NCI-H128 (cell line): ENCODE measurements around the gene PRICKLE3.

Experiments used
- DNase-seq: peaks from one replicate; lab custom pipeline; 2025; ENCODE audit not compliant: unreplicated experiment; lab: John Stamatoyannopoulos, UW

Gene PRICKLE3, protein sequence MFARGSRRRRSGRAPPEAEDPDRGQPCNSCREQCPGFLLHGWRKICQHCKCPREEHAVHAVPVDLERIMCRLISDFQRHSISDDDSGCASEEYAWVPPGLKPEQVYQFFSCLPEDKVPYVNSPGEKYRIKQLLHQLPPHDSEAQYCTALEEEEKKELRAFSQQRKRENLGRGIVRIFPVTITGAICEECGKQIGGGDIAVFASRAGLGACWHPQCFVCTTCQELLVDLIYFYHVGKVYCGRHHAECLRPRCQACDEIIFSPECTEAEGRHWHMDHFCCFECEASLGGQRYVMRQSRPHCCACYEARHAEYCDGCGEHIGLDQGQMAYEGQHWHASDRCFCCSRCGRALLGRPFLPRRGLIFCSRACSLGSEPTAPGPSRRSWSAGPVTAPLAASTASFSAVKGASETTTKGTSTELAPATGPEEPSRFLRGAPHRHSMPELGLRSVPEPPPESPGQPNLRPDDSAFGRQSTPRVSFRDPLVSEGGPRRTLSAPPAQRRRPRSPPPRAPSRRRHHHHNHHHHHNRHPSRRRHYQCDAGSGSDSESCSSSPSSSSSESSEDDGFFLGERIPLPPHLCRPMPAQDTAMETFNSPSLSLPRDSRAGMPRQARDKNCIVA

DNA sequence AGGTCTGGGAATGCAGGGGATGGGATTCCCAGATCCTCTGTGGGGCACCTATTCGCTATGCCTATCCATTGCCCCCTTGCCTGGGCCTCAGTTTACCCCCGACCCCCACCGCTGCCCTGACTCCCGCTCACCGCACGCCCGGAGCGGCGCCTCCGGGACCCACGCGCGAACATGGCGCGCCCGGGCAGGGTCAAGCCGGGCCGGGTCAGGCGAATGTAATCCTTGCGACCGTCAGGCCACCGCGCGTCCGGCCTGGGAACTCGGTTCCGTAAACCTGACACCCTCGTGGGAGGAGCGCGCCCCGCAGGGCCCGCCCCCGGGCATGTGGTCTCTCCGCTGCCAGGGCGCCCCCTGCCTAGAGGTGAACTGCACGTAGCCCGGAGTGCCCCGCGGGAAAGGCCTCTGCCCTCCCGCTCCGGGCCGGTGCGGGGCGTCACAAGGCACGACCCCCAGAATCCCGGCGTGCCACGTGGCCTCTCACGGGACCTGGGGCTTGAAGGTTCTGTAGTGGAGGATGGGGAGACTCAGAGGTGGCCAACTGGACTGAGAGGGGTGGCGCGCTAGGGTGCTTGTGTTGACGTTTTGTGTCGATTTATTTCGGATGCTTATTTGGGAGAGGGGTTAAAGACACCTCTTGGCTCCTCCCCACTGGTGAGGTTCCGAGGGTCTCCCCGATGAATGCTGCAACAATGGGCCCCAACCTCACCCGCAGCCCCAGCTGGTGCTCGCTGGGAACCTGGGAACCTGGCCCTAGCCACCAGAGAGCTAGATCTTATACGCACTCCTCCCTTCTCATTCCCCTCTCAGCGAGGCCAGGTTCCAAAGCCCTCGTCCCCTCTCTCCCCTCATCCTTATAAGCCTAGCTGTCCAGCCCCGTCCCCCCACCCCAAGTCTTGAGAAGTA lies at the start of gene PRICKLE3:
TSS of gene PRICKLE3 (minus strand) at position 249 of the 903 bp plus-strand sequence. CDS start at position 173, 76 bp downstream.
- peak; percentile 41 for DNase-seq

DNA sequence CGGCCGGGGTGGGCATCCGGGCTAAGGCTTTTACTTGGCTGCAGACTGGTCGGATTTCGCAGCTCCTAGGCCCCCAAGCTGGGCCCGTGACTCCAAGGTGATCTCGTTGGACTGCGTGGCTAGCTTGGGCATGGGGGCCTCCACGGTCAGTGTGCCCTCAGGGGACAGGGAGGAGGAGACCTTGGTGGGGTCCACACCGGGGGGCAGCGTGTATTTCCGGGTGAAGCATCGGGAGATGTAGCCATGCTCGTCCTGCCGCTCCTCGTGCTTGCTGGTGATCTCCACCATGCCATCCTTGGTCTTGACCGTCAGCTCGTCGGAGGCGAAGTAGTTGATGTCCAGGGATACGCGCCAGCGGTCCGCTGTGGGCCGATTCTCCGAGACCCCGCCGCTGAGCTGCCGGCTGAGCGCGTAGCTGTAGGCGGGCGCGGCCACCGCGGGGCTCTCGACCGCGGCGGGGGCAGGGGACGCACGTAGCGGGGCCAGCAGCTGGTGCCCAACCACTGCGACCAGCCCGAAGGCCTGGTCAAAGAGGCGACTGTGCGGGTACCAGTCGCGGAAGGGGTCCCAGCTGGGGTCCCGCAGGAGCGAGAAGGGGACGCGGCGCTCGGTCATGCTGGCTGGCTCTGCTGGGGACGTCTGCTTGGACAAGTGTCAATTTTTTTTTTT lies 47.8 kb upstream of the PRICKLE3 start:
- no peak for DNase-seq

DNA sequence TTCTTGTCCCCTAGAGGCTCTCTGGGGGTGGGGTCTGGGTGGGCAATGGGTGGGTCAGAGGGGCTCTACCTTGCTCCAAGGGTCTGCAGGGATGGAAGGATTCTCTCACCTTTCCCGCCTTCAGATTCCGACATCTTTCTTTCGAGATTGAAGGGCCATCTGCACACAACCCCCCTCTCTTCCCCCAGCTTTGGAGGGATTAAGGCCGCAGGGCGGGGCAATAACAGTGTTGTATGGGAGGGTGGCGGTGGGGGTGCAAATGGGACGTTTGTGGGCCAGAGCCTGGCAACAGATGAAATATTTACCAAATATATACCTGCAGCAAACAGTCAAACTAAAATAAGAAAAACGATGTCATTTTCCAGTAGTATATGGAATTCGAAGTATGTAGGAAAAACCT lies 47.0 kb upstream of the PRICKLE3 start, which contains the start of gene CACNA1F:
TSS of gene CACNA1F (minus strand) at position 165 of the 400 bp plus-strand sequence. CDS start at position 134, 31 bp downstream.
- no peak for DNase-seq

DNA sequence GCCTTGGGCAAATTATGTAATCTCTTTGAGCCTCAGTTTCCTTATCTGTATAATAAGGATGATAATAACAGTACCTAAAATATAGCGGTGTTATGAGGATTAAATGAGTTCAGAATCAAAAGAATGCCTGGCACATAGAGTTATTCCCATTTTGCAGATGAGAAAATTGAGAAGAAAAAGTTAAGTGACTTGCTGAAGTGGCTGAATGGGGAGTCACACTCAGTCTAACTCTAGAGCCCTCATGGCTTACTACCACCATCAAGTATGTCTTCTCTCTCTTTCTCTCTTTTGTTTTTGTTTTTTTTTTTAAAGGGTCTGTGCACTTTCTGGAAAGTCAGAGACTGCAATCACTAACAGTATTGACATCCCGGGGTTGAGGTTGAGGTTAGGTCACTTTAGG lies 46.4 kb upstream of the PRICKLE3 start:
- DNase-seq = no peak

DNA sequence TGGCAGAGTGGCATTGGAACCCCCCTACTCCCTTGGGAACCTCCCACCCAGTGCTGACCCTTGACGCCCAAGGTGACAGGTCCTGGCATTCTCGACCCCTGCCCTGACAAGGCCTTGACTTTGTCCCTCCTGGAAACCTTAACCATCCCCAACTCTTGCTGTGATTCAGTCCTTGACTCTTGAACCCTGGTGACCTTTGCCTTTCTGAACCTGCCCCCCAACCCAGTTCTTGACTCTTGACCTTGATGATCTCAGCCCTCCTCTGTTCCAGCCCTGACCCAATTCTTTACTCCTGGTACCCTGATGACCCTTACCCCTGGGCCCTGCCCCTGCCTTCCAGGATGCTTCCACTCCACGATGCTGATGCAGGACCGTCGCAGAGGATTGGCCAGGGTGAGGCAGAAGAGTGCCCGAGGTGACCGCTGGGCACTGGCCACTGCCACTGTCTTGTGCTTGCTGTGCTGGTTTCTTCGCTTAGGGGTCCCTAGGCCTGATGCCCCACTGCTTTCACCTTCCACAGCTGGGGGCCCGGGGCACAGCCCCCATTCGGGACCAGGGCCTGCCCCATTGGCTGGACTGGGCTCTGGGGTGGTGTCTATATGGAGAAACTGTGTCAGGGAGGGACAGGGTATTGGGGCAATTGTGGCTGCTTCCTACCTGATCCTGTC lies 45.3 kb upstream of the PRICKLE3 start:
- no peak for DNase-seq

DNA sequence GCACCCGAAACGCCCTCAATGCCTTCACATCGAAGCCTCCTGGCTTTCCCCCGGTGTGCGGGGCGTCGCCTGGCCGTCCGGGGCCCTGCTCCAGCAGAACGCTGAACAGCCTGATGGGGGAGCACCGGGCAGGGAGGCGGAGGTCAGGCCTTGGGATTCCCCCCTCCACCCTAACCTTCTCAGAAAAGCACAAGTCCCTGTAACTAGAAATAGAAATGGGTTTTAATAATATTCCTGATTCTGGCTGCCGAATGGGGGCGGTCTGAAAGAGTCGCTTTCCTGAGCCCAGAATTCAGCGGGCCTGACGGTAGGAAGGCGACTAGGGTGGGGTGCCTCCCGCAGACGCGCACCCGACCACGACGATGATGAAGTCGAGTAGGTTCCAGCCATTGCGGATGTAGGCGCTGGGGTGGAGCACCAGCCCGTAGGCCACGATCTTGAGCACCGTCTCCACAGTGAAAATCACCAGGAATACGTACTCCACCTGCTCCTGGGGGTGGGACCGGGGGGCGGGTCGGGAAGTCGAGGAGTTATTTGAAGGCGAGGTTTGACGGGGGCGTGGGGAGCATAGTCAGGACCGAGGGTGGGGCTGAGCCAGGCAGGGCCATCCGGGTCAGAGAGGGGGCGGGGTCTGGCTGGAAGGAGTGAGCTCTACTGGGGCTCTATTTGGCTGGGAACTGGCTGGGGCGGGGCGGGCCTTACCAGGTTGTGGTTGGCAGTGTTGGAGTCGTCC lies 44.5 kb upstream of the PRICKLE3 start:
- peak; percentile 23 for DNase-seq

DNA sequence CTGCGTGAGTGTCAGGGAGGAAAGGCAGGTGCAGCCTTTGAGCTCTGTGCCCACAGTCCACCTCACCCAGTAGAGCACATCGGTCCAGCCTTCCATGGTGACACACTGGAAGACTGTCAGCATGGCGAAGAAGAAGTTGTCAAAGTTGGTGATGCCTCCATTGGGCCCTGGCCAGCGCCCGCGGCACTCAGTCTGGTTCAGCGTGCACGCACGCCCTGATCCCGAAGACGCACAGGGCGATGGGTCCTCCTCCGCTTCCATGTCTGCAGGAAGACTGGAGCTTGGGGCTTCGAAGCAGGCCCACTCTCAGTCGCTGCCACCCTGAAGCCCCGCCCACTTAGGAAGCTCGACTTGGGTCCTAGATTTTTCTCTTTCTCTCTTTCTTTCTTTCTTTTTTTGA lies 42.0 kb upstream of the PRICKLE3 start:
- no peak for DNase-seq

DNA sequence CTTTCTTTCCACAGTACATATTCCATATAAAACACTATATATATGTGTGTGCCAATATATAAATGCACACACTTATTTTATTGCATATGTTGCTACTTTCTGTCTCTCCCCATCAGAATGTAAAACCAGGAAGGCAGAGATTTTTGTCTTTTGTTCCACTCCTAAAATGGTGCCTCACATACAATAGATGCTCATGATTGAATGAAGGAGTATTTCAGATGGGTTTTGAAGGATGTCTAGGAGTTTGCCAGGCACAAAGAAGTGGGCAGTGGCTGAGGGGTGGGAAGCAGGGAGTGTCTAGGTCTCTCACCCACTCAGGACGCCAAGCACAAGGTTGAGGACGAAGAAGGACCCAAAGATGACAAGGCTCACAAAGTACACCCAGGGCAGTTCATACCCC lies 41.6 kb upstream of the PRICKLE3 start:
- DNase-seq = no peak

DNA sequence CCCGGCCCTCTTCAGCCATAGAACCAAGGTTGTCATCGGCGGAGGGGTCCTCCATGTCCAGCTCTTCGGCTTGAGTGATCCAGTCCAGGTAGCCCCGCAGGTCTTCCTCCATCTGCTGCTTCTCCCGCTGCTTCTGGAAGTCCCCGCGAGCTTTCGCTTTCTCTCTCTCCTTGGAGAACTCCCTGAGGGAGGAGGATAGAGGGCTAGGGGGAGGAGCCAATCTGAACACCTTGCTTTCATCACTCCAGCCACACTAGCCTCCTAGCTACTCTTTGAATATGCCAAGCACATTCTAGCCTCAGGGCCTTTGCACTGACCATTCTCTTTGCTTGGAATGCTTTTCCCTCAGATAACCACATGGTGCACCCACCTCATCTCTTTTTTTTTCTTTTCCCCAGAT lies 40.8 kb upstream of the PRICKLE3 start:
- DNase-seq = no peak

DNA sequence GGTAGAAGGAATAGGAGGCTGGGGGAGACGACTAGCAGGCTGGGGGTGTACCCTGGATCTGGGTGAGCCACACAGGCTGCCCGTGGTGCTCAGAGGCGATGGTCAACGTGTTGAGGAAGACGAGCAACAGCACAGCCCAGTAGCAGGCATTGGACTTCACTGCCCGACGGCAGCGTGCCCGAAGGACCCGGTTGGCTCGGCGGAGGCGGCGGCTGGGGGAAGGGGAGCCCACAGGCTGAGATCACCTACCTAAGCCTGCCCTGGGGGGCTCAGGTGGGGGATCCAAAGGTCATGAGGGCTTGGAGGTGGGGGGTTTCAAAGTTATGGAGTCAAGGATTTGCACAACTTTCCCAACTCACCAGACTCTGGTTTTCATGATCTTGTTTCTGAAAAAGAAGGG lies 39.7 kb upstream of the PRICKLE3 start:
- no peak for DNase-seq

DNA sequence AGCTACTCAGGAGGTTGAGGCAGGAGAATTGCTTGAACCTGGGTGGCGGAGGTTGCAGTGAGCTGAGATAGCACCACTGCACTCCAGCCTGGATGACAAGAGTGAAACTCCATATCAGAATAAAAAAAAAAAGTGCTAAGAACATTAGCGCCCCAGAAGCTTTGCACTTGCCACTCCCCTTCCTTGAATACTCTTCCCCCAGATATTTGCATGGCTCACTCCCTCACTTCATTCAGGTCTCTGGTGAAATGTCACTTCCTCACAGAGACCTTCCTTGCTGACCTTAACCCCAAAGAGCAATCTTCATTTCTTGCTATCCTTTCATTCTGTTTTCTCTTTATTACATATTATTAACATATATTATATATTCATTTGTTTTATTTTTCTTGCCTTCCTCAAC lies 35.7 kb upstream of the PRICKLE3 start:
- DNase-seq = no peak

DNA sequence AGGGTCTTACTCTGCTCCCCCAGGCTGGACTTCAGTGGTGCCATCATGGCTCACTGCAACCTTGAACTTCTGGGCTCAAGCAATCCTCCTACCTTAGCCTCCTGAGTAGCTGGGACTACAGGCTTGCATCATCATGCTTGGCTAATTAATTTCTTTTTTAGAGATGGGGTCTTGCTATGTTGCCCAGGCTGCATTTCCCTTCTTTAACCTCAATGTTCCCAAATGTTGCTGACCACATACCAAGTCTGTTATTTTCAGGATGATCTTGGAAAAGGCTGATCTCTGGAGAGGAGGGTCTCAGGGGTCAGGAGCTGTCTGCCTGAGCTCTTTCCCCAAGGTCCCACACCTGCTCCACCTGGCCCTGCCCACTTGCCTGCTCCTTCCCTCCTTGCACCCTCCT lies 33.9 kb upstream of the PRICKLE3 start:
- no peak for DNase-seq

DNA sequence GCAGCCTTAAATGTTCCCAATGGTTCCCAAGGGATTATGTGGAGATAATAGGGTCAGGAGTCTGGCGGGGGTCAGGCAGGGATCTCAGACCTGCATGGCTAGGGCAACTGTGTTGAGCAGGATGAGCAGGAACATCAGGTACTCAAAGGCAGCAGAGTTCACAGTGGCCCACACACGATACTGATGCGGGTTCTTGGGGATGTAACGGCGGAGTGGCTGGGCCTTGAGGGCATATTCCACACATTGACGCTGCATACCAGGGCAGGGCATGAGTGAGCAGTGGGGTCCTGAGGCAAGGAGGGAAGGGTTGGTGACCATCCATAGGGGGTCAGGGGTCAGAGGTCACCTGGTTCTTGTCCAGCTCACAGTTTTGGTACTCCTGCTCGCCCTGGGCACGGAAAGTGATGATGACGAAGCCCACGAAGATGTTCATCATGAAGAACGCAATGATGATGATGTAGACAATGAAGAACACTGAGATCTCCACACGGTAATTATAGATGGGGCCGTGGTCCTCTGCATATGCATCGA lies 28.9 kb upstream of the PRICKLE3 start:
- no peak for DNase-seq

DNA sequence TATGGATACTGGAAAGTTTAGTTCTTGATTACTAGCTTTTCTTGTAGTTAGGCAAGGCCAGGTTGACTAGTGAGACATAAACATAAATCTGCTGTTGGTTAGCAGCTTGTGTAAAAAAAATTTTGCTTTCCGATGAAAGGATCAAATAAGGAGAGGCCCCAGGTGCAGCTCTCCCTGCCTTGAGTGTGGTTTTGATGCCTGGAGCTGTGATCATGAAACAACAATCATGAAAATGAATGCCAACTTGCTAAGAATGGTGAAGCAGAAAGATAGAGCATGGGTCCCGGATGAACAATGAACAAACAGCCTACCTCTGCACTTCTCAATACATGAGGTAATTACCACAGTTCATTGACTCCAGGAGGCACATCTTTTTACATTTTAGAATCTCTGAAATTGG lies 28.2 kb upstream of the PRICKLE3 start:
- DNase-seq = no peak

DNA sequence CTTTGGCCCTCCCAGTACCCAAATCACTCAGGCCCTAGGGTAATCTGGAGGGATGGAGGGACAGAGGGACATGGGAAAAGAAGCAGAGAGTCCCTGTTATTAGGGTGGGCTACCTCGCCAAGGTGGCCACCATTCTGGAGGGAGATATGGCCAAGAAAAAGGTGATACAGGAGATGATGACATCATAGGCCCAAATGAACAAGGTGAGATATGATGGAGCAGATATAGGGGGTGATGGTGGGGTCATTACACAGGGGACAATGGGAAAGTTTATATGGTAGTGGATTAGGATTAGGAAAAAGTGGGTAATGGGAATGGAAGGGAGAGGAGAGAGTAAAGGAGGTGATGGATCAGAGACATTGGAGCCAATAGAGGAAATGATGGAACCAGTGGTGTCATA lies 26.7 kb upstream of the PRICKLE3 start:
- DNase-seq = no peak

DNA sequence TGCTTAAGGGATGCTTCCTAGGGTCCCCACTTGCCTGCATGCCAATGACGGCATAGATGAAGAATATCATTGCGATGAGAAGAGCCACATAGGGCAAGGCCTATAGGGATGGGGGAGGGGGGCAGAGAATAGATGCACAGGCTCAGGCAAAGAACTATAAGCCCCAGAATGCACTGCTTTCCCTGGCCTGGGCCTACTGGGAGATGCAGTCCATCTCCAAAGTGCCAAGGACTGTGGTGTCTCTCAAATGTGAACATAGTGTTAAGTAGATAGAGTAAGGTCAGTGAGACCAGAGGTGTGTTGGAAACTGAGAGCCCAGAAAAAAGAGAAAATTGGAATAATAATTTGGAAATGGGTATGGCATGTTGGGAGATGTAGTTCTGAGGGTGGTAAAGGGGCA lies 26.0 kb upstream of the PRICKLE3 start:
- no peak for DNase-seq

DNA sequence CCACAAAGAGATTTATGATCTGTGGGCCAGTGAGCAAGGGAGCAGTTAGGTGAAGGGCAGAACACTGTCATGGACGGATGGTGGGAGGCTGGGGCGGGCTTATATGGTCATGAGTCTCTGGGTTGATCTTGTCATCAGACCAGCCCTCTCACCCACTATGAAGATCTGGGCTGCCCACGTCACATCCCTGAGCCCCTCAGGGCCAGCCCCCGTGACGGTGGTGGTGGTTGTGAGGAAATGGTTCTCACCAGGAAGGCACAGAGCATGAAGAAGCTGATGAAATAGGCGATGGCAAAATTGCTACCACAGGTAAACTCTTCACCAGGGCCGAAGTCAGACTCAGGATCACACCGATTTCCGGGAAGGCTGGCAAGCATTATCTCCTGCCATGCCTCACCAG lies 24.9 kb upstream of the PRICKLE3 start:
- no peak for DNase-seq

DNA sequence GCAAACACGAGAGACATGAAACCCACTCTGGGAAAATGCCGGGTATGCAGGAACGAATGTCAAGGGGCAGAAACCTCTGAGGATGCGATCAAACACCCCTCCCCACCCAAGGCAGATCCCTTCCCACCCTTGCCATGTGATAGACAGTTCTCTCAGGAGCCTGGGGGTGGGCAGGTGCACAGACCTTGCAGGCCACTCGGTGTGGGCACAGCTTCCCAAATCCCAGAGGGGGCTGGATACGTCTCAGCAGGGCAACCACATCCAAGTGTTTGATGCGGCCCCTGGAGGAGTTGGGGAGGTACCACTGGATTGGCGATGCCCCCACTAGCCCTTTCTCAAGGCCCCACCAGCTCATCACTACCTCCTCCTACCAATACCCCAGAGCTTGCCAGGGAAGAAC lies 24.2 kb upstream of the PRICKLE3 start:
- DNase-seq = no peak

DNA sequence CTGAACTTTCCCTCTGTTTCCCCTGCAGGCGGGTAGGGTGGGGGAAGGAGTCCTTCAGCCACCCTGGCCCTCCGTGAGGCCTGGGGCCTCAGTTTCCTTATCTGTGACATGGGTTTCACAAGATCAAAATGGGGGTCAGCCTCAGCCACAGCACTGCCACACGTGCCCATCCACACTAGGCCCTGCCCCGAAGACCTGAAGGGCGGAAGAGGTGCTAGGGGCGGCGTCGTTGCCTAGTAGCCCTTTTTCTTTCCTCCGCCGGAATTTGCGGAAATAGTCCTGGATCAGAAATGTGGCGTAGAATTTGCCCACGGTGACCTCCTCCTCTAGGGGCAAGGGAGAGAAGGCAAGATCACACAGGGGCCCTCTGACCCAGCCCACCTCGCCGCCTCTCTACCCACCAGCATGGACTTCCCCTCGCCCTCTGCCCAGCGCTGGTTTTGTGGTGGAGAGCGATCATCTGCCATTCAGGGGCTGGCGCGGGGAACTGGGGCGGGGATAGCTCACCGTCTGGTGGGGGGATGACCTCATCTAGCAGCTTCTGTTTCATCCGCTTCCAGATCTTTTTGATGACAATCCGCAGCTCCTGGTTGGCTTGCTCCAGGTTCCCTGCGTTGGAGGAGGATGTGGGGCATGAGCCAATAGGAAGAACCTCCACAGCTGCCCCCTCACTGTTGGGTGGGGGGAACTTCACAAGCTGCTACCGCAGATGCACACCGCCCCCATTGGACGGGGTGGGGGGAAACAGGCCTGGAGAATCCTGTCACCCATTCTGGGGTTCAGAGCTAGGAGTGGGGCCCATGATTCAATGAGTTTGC lies 23.5 kb upstream of the PRICKLE3 start:
- no peak for DNase-seq
